ENCODE data around the gene PABPN1.
A peak's percentile ranks its signal among the peaks of the same experiment; 100 is the strongest.

- TF ChIP-seq GATA2 (IDR thresholded peaks at IDR 0.05; ENCODE audit: low read depth, low read length) (peak; percentile 65), GATA3 (IDR thresholded peaks at IDR 0.05; ENCODE audit: low read depth, low read length) (no peak)
Measured at GRCh38 chr14:23294734-23295561, 26.3 kb upstream of the PABPN1 start.

Measured in SH-SY5Y (cell line).